ENCODE results near the gene DLX5. TPM values are rescaled to one million over a fixed set of nuclear protein-coding genes. Genes with fewer than 3 reads are reported as not detected.

The DLX5 gene
- total RNA-seq, 1 donor from 2014 or later = 3.7 TPM

DNA sequence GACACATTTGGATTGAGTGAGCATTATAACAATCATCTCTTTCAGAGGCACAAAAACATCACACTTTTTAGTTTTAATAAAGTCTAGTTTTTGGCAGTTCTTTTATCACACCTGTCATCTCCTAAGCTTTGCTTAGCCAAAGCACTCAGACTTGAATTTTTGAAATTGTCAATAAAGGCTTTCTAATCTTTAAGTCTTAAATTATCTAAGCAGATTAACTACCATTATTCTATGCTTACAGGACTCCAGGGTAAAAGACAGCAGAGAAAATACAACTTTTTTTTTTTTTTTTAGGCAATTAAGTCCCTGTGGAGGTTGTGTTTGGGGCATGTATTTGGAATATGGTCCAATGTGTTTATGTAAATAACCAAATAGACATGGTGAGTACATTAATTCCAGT, 36.9 kb downstream of the DLX5 start:
- intact Hi-C loops (cut with DNase I) = no loop called here
- no peak for DNase-seq (ENCODE audit: extremely low spot score in 2 of 2)
- no peak overlapping the region for H3K27ac ChIP-seq
- no peaks in the 10 kb centered on the region for H3K9me3 ChIP-seq
- TF ChIP-seq POLR2A (IDR thresholded peaks at IDR 0.05) (no peak), POLR2AphosphoS5 (IDR thresholded peaks at IDR 0.05; ENCODE audit: insufficient read depth in 1 of 2, low read depth in 1 of 2) (no peak)
- TF ChIP-seq, protein P1, sequence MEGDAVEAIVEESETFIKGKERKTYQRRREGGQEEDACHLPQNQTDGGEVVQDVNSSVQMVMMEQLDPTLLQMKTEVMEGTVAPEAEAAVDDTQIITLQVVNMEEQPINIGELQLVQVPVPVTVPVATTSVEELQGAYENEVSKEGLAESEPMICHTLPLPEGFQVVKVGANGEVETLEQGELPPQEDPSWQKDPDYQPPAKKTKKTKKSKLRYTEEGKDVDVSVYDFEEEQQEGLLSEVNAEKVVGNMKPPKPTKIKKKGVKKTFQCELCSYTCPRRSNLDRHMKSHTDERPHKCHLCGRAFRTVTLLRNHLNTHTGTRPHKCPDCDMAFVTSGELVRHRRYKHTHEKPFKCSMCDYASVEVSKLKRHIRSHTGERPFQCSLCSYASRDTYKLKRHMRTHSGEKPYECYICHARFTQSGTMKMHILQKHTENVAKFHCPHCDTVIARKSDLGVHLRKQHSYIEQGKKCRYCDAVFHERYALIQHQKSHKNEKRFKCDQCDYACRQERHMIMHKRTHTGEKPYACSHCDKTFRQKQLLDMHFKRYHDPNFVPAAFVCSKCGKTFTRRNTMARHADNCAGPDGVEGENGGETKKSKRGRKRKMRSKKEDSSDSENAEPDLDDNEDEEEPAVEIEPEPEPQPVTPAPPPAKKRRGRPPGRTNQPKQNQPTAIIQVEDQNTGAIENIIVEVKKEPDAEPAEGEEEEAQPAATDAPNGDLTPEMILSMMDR (IDR thresholded peaks at IDR 0.05) = no peak
- H3K4me1 ChIP-seq = peaks cover 5% of the 10 kb centered on the region
- H3K27me3 ChIP-seq = peaks cover 12% of the 10 kb centered on the region
- H3K4me3 ChIP-seq = no peak overlapping the region
- H3K36me3 ChIP-seq = no peaks in the 10 kb centered on the region

DNA sequence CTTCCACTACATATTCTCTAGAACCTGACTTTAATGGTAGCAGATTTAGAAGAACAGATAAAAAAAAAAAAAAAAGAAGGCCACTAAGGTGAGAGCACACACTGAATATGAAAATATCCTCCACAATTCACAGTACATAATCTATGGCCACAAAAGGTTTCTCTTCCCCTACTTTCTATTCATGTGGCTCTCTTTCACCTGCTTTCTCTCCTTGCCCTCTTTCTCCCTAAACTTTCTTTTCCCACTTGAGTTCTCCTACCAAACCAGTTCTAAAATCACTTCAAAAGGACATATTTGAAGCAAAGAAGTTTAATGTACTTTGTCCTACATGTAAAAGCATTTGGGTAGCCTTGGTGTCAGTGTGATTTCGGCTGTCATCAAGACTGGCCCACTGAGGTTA, 37.7 kb downstream of the DLX5 start:
- H3K9me3 ChIP-seq = no peaks in the 10 kb centered on the region
- H3K4me1 ChIP-seq = no peaks in the 10 kb centered on the region
- H3K36me3 ChIP-seq = no peaks in the 10 kb centered on the region
- DNase-seq (ENCODE audit: extremely low spot score in 2 of 2) = no peak
- H3K27me3 ChIP-seq = peaks cover 6% of the 10 kb centered on the region
- no peak overlapping the region for H3K4me3 ChIP-seq
- no peak overlapping the region for H3K27ac ChIP-seq
- TF ChIP-seq, protein P1 (IDR thresholded peaks at IDR 0.05) = no peak
- TF ChIP-seq POLR2AphosphoS5 (IDR thresholded peaks at IDR 0.05; ENCODE audit: insufficient read depth in 1 of 2, low read depth in 1 of 2) = no peak
- TF ChIP-seq POLR2A (IDR thresholded peaks at IDR 0.05) = no peak
- intact Hi-C loops (cut with DNase I) = no loop called here

DNA sequence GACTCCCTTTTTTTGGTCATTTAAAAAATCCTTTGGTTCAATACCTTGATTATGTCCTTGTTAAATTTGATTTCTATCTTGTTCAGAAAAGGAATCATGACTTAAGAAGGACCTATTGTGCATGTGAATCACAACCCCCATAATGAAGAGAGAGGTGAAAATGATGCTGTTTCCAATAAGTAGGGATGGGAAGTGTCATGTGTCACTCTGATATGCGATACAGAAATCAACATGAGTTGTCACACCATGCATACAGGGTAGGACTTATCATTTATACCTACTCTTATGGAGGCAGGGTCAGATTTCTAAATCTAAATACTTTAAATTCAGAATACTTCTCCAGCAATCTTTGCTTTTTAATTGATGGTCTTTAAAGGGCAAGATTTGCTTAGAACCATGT, 38.6 kb downstream of the DLX5 start:
- Histone ChIP-seq H3K9me3 (no peaks in the 10 kb centered on the region), H3K27ac (no peak overlapping the region), H3K4me3 (no peak overlapping the region), H3K27me3 (peaks cover 6% of the 10 kb centered on the region), H3K4me1 (no peaks in the 10 kb centered on the region), H3K36me3 (no peaks in the 10 kb centered on the region)
- TF ChIP-seq, protein P1 (IDR thresholded peaks at IDR 0.05) = no peak
- TF ChIP-seq POLR2A (IDR thresholded peaks at IDR 0.05) (no peak), POLR2AphosphoS5 (IDR thresholded peaks at IDR 0.05; ENCODE audit: insufficient read depth in 1 of 2, low read depth in 1 of 2) (no peak)
- intact Hi-C loops (cut with DNase I) = loop anchor here (2.0 kb wide), 1 partner anchor 27 kb away; no protein-coding TSS in a partner anchor
- no peak for DNase-seq (ENCODE audit: extremely low spot score in 2 of 2)

DNA sequence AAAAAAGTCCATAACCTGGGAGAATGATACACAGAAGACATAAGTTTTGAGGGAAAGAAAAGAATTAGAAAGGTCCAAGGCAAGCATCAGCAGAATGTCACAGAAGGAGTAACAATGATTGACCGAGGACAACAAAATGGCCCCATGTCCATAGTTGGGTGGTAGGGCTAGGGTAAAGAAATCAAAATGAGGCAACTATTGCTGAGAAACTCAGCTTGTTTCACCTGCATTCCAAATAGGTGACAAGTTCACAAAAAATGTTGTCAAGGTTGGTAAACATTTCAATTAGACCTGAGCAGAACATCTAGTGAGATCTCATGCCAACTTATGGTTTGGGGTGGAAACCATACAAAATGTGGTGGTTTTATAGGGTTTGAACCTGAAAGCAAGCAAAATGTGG, 42.0 kb downstream of the DLX5 start:
- H3K9me3 ChIP-seq = no peaks in the 10 kb centered on the region
- no peaks in the 10 kb centered on the region for H3K4me1 ChIP-seq
- H3K36me3 ChIP-seq = no peaks in the 10 kb centered on the region
- H3K4me3 ChIP-seq = no peak overlapping the region
- H3K27ac ChIP-seq = no peak overlapping the region
- DNase-seq (ENCODE audit: extremely low spot score in 2 of 2) = no peak
- H3K27me3 ChIP-seq = no peaks in the 10 kb centered on the region
- TF ChIP-seq, protein P1 (IDR thresholded peaks at IDR 0.05) = no peak
- TF ChIP-seq POLR2AphosphoS5 (IDR thresholded peaks at IDR 0.05; ENCODE audit: insufficient read depth in 1 of 2, low read depth in 1 of 2) = no peak
- TF ChIP-seq POLR2A (IDR thresholded peaks at IDR 0.05) = no peak
- intact Hi-C loops (cut with DNase I) = no loop called here

DNA sequence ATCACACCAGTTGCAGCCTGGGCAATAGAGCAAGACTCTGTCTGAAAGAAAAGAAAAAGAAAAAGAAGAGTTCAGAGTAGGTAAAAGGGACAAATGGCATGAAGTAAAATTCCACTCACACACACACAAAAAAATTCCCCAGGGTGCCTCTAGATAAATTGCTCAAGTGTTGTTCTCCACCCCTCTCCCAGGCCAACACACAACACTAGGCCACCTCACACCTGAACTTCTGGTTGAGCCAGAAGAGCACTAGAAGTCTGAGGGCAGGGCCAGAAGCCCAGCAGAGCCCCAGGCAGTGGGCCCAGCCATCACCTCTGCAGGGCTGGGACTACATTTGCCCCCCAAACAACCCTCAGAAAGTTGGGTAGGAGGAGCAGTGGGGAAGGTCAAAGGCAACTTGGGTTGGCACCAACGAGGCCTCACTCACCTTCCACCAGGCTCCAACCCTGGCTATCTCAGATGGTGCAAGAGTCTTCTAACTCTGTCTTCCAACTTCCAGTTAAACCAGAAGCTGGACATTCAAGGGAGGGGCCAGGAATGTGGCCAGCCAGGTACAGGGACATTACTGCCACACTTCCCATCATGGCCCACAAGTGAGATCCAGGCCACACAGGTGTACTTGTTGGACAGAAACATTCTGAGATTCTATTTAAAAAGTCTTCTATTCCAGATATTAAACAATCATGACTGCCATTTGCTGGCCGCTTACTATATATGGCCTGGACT, 44.9 kb downstream of the DLX5 start:
- Histone ChIP-seq H3K27me3 (no peaks in the 10 kb centered on the region), H3K27ac (no peak overlapping the region), H3K4me1 (no peaks in the 10 kb centered on the region), H3K9me3 (no peaks in the 10 kb centered on the region), H3K36me3 (no peaks in the 10 kb centered on the region), H3K4me3 (no peak overlapping the region)
- intact Hi-C loops (cut with DNase I) = no loop called here
- DNase-seq (ENCODE audit: extremely low spot score in 2 of 2) = no peak
- TF ChIP-seq, protein P1 (IDR thresholded peaks at IDR 0.05) = no peak
- no peak for TF ChIP-seq POLR2AphosphoS5 (IDR thresholded peaks at IDR 0.05; ENCODE audit: insufficient read depth in 1 of 2, low read depth in 1 of 2)
- no peak for TF ChIP-seq POLR2A (IDR thresholded peaks at IDR 0.05)

Measured in vagina (tissue), 2 donors.